Coronary artery (tissue), 2 donors: ENCODE data around the gene STYK1.

Experiments used
- DNase-seq: peaks from one replicate; pipeline ENCODE4 v3.0.0-alpha.2; 2017; ENCODE audit warnings: low spot score
- H3K27ac ChIP-seq, 2 donors: fragments of 200-600 bp; sonication (generic); one replicate each; pipeline ENCODE4 v1.5.1; 2016 to 2019
- H3K4me3 ChIP-seq: fragments of 200-600 bp; sonication (generic); 2 replicates; pipeline ENCODE4 v1.5.1; 2016; ENCODE audit warnings: mild to moderate bottlenecking, moderate library complexity
- TF ChIP-seq, protein P1 (sequence below): fragments of 200-600 bp; sonication (generic); IDR thresholded peaks from one replicate; pipeline ENCODE4 v1.5.1; 2019; ENCODE audit warnings: antibody characterized with exemption

STYK1 gene

GRCh38 chr12:10636611-10637010 lies 37.2 kb downstream of the STYK1 start:
- TF ChIP-seq, protein P1, sequence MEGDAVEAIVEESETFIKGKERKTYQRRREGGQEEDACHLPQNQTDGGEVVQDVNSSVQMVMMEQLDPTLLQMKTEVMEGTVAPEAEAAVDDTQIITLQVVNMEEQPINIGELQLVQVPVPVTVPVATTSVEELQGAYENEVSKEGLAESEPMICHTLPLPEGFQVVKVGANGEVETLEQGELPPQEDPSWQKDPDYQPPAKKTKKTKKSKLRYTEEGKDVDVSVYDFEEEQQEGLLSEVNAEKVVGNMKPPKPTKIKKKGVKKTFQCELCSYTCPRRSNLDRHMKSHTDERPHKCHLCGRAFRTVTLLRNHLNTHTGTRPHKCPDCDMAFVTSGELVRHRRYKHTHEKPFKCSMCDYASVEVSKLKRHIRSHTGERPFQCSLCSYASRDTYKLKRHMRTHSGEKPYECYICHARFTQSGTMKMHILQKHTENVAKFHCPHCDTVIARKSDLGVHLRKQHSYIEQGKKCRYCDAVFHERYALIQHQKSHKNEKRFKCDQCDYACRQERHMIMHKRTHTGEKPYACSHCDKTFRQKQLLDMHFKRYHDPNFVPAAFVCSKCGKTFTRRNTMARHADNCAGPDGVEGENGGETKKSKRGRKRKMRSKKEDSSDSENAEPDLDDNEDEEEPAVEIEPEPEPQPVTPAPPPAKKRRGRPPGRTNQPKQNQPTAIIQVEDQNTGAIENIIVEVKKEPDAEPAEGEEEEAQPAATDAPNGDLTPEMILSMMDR: no peak
- Histone ChIP-seq H3K27ac (no peak overlapping the region), H3K4me3 (no peak overlapping the region)
- DNase-seq: no peak

DNA sequence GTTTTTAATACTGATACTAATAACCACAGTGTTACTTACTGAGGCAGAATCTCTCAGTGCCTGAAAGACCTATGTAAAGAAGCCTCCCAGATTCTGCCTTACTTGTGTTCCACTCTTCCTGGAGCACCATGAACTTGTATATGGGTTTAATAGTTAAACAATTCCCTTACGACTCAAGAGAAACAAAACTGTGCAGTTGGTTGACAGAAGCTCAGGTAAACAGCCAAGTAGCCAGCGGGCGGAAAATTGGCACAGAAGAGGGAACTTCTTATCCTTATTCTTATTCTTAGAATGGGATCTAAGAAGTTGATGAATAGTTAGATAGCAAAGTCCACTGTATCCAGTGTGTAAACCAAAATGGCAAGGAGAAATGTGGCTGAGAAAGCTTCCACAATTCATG lies 37.7 kb downstream of the STYK1 start:
- TF ChIP-seq, protein P1: no peak
- Histone ChIP-seq H3K27ac (no peak overlapping the region), H3K4me3 (no peak overlapping the region)
- DNase-seq: no peak

DNA sequence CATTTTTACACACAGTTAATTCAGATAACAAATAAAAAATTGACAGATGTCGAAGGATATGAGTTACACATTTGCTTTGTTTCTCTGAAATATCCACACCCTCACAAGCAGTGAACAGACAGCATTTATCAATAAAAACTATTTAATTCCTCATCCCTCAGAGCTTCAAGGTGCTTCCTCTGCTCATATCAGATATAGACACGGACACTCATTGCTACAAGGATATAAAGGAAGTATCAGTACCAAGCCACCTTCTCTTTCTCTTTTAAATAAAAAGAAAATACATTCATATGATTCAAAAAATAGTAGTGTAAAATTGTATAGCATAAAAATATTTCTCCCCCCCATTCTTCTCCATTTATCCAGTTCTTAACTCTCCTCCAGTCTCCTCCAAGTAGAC lies 38.5 kb downstream of the STYK1 start:
- H3K27ac ChIP-seq: no peak overlapping the region
- TF ChIP-seq, protein P1: no peak
- H3K4me3 ChIP-seq: no peak overlapping the region
- no peak for DNase-seq

GRCh38 chr12:10634427-10634826 lies 39.4 kb downstream of the STYK1 start:
- TF ChIP-seq, protein P1: no peak
- no peak overlapping the region for H3K27ac ChIP-seq
- DNase-seq: no peak
- H3K4me3 ChIP-seq: no peak overlapping the region

DNA sequence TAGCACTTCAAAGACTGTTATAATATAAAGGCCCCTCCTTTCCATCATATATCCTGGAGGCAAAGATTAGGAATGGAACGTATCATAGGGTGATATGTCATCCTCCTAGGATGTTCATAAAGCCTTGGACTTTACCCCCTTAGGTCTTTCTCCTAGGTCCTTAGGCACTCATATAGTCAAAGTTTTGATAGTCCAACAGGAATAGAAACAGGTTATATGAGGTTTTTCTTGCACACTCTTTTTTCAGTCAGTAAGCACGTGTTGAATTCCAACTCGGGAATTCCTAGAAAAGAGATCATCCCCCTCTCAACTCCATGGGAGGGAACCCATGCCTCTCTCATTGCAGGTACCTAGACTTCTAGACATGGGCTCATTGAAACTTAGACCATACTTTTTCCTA lies 40.3 kb downstream of the STYK1 start:
- Histone ChIP-seq H3K4me3 (no peak overlapping the region), H3K27ac (no peak overlapping the region)
- no peak for DNase-seq
- TF ChIP-seq, protein P1: no peak

GRCh38 chr12:10632226-10632625 lies 41.6 kb downstream of the STYK1 start:
- H3K4me3 ChIP-seq: no peak overlapping the region
- H3K27ac ChIP-seq: no peak overlapping the region
- TF ChIP-seq, protein P1: no peak
- no peak for DNase-seq

GRCh38 chr12:10624605-10625004 lies 49.2 kb downstream of the STYK1 start:
- no peak overlapping the region for H3K4me3 ChIP-seq
- no peak for DNase-seq
- H3K27ac ChIP-seq: no peak overlapping the region
- TF ChIP-seq, protein P1: no peak
